K562 (cell line): Measurements from ENCODE around the gene SMIM7. TPM values are rescaled to one million over a fixed set of nuclear protein-coding genes. Genes with fewer than 3 reads are reported as not detected.
A peak's percentile ranks its signal among the peaks of the same experiment; 100 is the strongest.

ENCODE experiments used
- ATAC-seq: fragments of 200-7000 bp; cut with Tn5 transposase; 3 replicates; pipeline ENCODE4 v1.9.1; 2020; ENCODE audit warnings: moderate library complexity
- BruUV-seq: library from RNA; stranded (reverse); fragments of 400-500 nt; replicated peaks from 2 replicates; lab custom pipeline; 2021; lab: Mats Ljungman, UMichigan
- CTCF ChIA-PET: fragments of 300-600 bp; formaldehyde crosslinking; extraction: SDS; loops from one replicate; lab custom pipeline; 2021; ENCODE audit warnings: low intra/inter-chr PET ratio; lab: Yijun Ruan, JAX
- POLR2A ChIA-PET: fragments of 300-600, 350-650 bp; sonication (Branson Sonifier 250); formaldehyde crosslinking; extraction: SDS; loops from one replicate; lab custom pipeline; 2021; ENCODE audit warnings: antibody characterized with exemption, inconsistent platforms; lab: Yijun Ruan, JAX
- DNase-seq, 4 experiments: peaks; one replicate each; pipeline versions ENCODE4 v3.0.0 to v3.0.0-alpha.2; 2011 to 2018; ENCODE audit warnings: low spot score in 3 of 4, mixed read lengths in 3 of 4; ENCODE audit errors: extremely low read depth in 1 of 4
- FAIRE-seq: peaks from 2 replicates; lab custom pipeline; 2011; peaks lifted over from hg19 to GRCh38; lab: Jason Lieb, UNC
- H2AFZ ChIP-seq: 2 replicates; pipeline ENCODE4 v1.6.0; 2011; ENCODE audit warnings: low read depth, low read length, control low read depth, inconsistent platforms
- H3K27ac ChIP-seq: fragments of 200-600 bp; 3 replicates; pipeline ENCODE4 v1.8.0; 2011; ENCODE audit warnings: low read depth, mild to moderate bottlenecking, control low read depth, inconsistent platforms, low read length, moderate library complexity, mixed read lengths; ENCODE audit errors: extremely low read depth
- H3K27me3 ChIP-seq, 2 experiments: fragments of 300-600 bp in 1 of 2; 2 replicates in 1 of 2; 3 replicates in 1 of 2; pipeline versions ENCODE4 v1.6.0 to v1.8.0; 2011; ENCODE audit warnings: inconsistent platforms in 2 of 2, low read length in 2 of 2, mild to moderate bottlenecking in 1 of 2, mixed read lengths in 1 of 2, moderate library complexity in 1 of 2; ENCODE audit not compliant: control insufficient read depth in 2 of 2, insufficient read depth in 2 of 2
- H3K36me3 ChIP-seq: fragments of 300-600 bp; 3 replicates; pipeline ENCODE4 v1.8.0; 2011; ENCODE audit warnings: mild to moderate bottlenecking, low read length, inconsistent platforms; ENCODE audit not compliant: control insufficient read depth, insufficient read depth
- H3K4me1 ChIP-seq, 2 experiments: fragments of 200-600 bp in 1 of 2; replicated peaks in 1 of 2; 2 replicates in 1 of 2; 3 replicates in 1 of 2; pipeline versions ENCODE4 v1.5.1 to v1.8.0; 2011; ENCODE audit warnings: inconsistent platforms in 2 of 2, low read length in 2 of 2, mild to moderate bottlenecking in 1 of 2, mixed read lengths in 1 of 2, moderate library complexity in 1 of 2; ENCODE audit not compliant: control insufficient read depth in 2 of 2, insufficient read depth in 2 of 2
- H3K4me2 ChIP-seq: 2 replicates; pipeline ENCODE4 v1.6.1; 2011; ENCODE audit warnings: low read length, control low read depth, inconsistent platforms, mixed read lengths; ENCODE audit not compliant: insufficient read depth
- H3K4me3 ChIP-seq: fragments of 200-600 bp; sonication (generic), shearing (Covaris generic); 2 replicates; pipeline ENCODE4 v1.5.1; 2016; ENCODE audit warnings: control low read depth, inconsistent platforms
- H3K79me2 ChIP-seq: fragments of 200-600 bp; 3 replicates; pipeline ENCODE4 v1.8.0; 2011; ENCODE audit warnings: low read length, inconsistent platforms; ENCODE audit not compliant: control insufficient read depth, insufficient read depth
- H3K9ac ChIP-seq, 2 experiments: 2 replicates each; pipeline versions ENCODE4 v1.6.0 to v1.6.1; 2011; ENCODE audit warnings: low read depth in 2 of 2, low read length in 2 of 2, control low read depth in 1 of 2, inconsistent platforms in 1 of 2, mild to moderate bottlenecking in 1 of 2, mixed read lengths in 1 of 2; ENCODE audit not compliant: insufficient read depth in 1 of 2
- H3K9me1 ChIP-seq: one replicate; pipeline ENCODE4 v1.6.0; 2011; ENCODE audit warnings: inconsistent platforms, mild to moderate bottlenecking, low read length, moderate library complexity; ENCODE audit not compliant: control insufficient read depth, insufficient read depth
- H3K9me3 ChIP-seq: replicated peaks from 2 replicates; pipeline ENCODE4 v1.5.1; 2011; ENCODE audit warnings: low read depth, low read length, inconsistent platforms; ENCODE audit not compliant: control insufficient read depth, insufficient read depth
- H4K20me1 ChIP-seq: replicated peaks from 2 replicates; pipeline ENCODE4 v1.6.1; 2011; ENCODE audit warnings: low read length, inconsistent platforms, mixed read lengths; ENCODE audit not compliant: control insufficient read depth, insufficient read depth
- CBFA2T2 ChIP-seq: fragments of 450-650 bp; conservative IDR thresholded peaks from 2 replicates; pipeline ENCODE4 v1.6.1; 2017; ENCODE audit warnings: mild to moderate bottlenecking
- CBX2 ChIP-seq: fragments of 200-600 bp; sonication (generic); IDR thresholded peaks from one replicate; pipeline ENCODE4 v1.6.1; 2012; ENCODE audit warnings: mild to moderate bottlenecking, low read length, inconsistent platforms; ENCODE audit not compliant: insufficient read depth, poor library complexity, severe bottlenecking
- CSDE1 ChIP-seq, 2 experiments: fragments of 450-650 bp; IDR thresholded peaks; 2 replicates each; pipeline ENCODE4 v1.6.1; 2016; ENCODE audit warnings: mild to moderate bottlenecking in 1 of 2
- EZH2 ChIP-seq: IDR thresholded peaks from 2 replicates; pipeline ENCODE4 v1.6.1; 2012; ENCODE audit warnings: low read depth, mild to moderate bottlenecking, inconsistent platforms, low read length, borderline replicate concordance
- HNRNPL ChIP-seq: fragments of 200-400 bp; formaldehyde crosslinking; IDR thresholded peaks from 2 replicates; pipeline ENCODE4 v1.6.1; 2017; ENCODE audit warnings: low read depth, mild to moderate bottlenecking, low read length
- MTF1 ChIP-seq: fragments of 250-450 bp; sonication (Bioruptor Pico); IDR thresholded peaks from 2 replicates; pipeline ENCODE4 v1.9.0; 2021; ENCODE audit warnings: moderate library complexity, mild to moderate bottlenecking, inconsistent platforms, borderline replicate concordance
- RBFOX2 ChIP-seq: fragments of 200-400 bp; formaldehyde crosslinking; IDR thresholded peaks from 2 replicates; pipeline ENCODE4 v1.6.1; 2017; ENCODE audit warnings: low read depth, mild to moderate bottlenecking, low read length, moderate library complexity
- RNF2 ChIP-seq: sonication (generic); IDR thresholded peaks from 2 replicates; pipeline ENCODE4 v1.6.1; 2016
- TAF7 ChIP-seq: fragments of 450-650 bp; IDR thresholded peaks from 2 replicates; pipeline ENCODE4 v1.6.1; 2016; ENCODE audit warnings: missing genetic modification characterization, missing compliant biosample characterization
- TBL1XR1 ChIP-seq, 2 experiments: IDR thresholded peaks; 2 replicates each; pipeline ENCODE4 v1.6.1; 2012; ENCODE audit warnings: improper control_type of control experiment in 2 of 2, low read length in 2 of 2, mild to moderate bottlenecking in 1 of 2
- TSC22D4 ChIP-seq: fragments of 450-650 bp; IDR thresholded peaks from 2 replicates; pipeline ENCODE4 v1.6.1; 2016; ENCODE audit warnings: missing genetic modification characterization, missing biosample characterization, control low read depth
- WGBS: fragments of 100-300 bp; shearing (Covaris generic); methylation state at CpG from one replicate; pipeline ENCODE4 v1.1.6; 2016; ENCODE audit warnings: low coverage, mixed read lengths; ENCODE audit not compliant: insufficient coverage; ENCODE audit errors: missing lambda C conversion rate; 5-methylcytosine and 5-hydroxymethylcytosine counted together
- in situ Hi-C: fragments of 300-500 bp; cut with MboI; formaldehyde crosslinking; loops from 4 replicates; pipeline ENCODE4 v1.15.0; 2018; ENCODE audit warnings: inconsistent platforms, mixed read lengths
- intact Hi-C: fragments of 100-400 bp; cut with micrococcal nuclease; formaldehyde crosslinking; loops from 2 replicates; pipeline ENCODE4 v1.14.2; 2022
- polyA plus RNA-seq, 8 experiments: library from polyadenylated mRNA; depleted of rRNA in 4 of 8; stranded (reverse) in 5 of 8; unstranded in 3 of 8; fragments of >200 nt; fragmentation: Nextera tagmentation in 2 of 8; fragmentation: Illumina TruSeq in 1 of 8; extraction: Ambion mirVana in 2 of 8; extraction: Trizol in 1 of 8; gene quantifications; 2 replicates each; pipeline versions ENCODE4 v1.2.1 to v1.2.3, GENCODE V29; 2011 to 2014; ENCODE audit warnings: inconsistent platforms in 1 of 8, missing spikeins in 1 of 8
- total RNA-seq, 7 experiments: library from RNA; depleted of rRNA in 6 of 7; stranded (reverse); fragments of >200 nt in 6 of 7; fragmentation: Illumina TruSeq in 2 of 7; extraction: Trizol in 2 of 7; gene quantifications; 2 replicates each; pipeline versions ENCODE4 v1.2.1 to v1.2.3, GENCODE V29; 2011 to 2021; ENCODE audit warnings: low replicate concordance in 1 of 7
- TF ChIP-seq, protein P1 (sequence below): fragments of 200-400 bp; formaldehyde crosslinking; IDR thresholded peaks from 2 replicates; pipeline ENCODE4 v1.6.1; 2017; ENCODE audit warnings: mild to moderate bottlenecking, low read depth, low read length, moderate library complexity

SMIM7 gene
- total and polyA plus RNA-seq, 9 of the 15 experiments (the other 6 are each of a cell fraction or from before 2014, with no cell fraction given), result 55.3 to 265 (median 107) TPM

DNA sequence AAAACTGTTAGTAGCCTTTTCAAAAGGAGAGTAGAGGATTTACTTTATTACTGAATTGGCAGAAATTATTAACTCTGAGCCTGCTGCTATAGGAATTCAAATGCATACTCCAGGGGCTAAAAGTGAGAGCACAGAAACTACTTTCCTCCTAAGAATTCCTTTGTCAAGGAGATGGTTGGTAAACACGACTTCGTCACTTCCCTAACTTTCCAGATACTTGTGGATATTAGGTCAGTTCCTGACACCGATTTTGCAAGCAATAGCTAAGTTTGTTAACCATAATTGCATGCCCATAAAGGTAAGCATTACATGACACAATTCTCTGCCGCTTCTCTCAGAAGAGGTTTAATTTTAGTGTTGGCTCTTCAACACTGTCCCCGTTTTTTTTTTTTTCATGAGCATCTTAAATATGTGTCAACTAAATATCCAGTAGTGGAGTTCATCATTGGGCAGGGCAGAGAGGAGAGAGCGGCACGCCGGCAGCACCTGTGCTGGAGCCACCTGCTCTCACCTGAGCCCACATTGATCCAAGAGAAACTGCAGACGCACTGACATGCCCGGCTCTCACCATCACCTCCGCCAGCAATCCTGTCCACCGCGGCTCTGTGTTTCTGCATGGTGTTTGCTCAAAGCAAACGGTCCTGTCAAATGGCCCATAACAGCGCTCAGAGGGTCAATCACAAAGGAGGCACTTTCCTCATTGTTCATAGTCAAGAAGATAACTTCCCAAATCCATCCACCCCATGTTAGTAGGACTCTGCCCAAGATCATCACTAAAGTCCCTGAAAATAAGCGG lies 34.6 kb downstream of the SMIM7 start:
- peaks cover 51% of the 10 kb centered on the region for H3K36me3 ChIP-seq
- in situ Hi-C loops (no loop called here), intact Hi-C loops (loop anchor here (10.0 kb wide), 1 partner anchor 81 kb away; the partner anchor contains the start of gene CHERP)
- DNase-seq (no peak), ATAC-seq (no peak), FAIRE-seq (no peak)
- TF ChIP-seq TBL1XR1 (IDR thresholded peaks at IDR 0.05; ENCODE audit: low read length in 2 of 2), result no peak
- TF ChIP-seq RBFOX2, result 0 out of 2 replicates have a peak, but pooled peaks have one; percentile 28
- no peak overlapping the region for H3K4me2 ChIP-seq
- no TSS peak for BruUV-seq
- H3K27me3 ChIP-seq, result no peaks in the 10 kb centered on the region
- no peaks in the 10 kb centered on the region for H3K9me1 ChIP-seq
- H3K4me1 ChIP-seq, result peaks cover 13 to 28% of the 10 kb centered on the region in 2 experiments; a peak in 4 of 5 replicates
- H3K4me3 ChIP-seq, result no peak overlapping the region
- H2AFZ ChIP-seq, result no peak overlapping the region
- H3K9me3 ChIP-seq, result no peaks in the 10 kb centered on the region
- H3K9ac ChIP-seq, result peak overlapping the region in 1 of 2 experiments; percentile 31; a peak in 2 of 4 replicates
- peaks cover 65% of the 10 kb centered on the region for H4K20me1 ChIP-seq
- WGBS, result 85% methylated on average over 16 of the region's 16 CpGs
- CTCF ChIA-PET, result no interaction called here
- H3K79me2 ChIP-seq, result peaks cover 88% of the 10 kb centered on the region
- H3K27ac ChIP-seq, result no peak overlapping the region
- POLR2A ChIA-PET, result interaction anchor here (0.6 to 5.0 kb wide), 9 partner anchors 8 to 244 kb away, joined by 3 to 52 read pairs (median 3); partner anchors contain the start of gene SLC35E1

DNA sequence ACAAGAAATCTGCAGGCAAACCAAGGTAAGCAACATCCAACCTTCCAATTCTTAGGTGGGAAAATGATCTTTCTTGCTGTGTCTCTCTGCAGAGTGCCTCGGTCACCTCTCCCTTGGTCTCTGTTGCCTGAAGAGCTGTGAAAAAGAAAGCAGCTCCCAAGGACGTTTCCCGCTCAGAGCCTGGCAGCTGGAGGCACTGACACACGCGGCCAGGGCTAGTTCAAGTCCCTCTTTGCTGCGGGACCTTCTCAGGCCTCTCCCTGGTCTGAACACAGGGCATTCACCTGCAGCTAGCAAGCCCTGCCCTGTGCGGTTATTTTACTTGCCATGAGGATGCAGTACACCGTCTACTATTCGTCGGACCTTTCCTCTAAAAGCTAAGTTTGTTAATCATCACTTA lies 35.7 kb downstream of the SMIM7 start:
- Histone ChIP-seq H4K20me1 (peaks cover 76% of the 10 kb centered on the region), H3K4me3 (no peak overlapping the region), H3K27ac (no peak overlapping the region), H3K4me2 (no peak overlapping the region), H3K79me2 (peaks cover 96% of the 10 kb centered on the region), H2AFZ (no peak overlapping the region), H3K9ac (peak overlapping the region in 1 of 2 experiments; percentile 21; a peak in 2 of 4 replicates), H3K9me3 (no peaks in the 10 kb centered on the region), H3K4me1 (peaks cover 8 to 23% of the 10 kb centered on the region in 2 experiments; a peak in 4 of 5 replicates), H3K9me1 (no peaks in the 10 kb centered on the region), H3K27me3 (no peaks in the 10 kb centered on the region), H3K36me3 (peaks cover 48% of the 10 kb centered on the region)
- WGBS, result 87% methylated on average over 10 of the region's 10 CpGs
- intact Hi-C loops, result loop anchor here (10.0 kb wide), 1 partner anchor 79 kb away; the partner anchor contains the start of gene CHERP
- FAIRE-seq (no peak), DNase-seq (no peak), ATAC-seq (no peak)
- ChIA-PET CTCF (no interaction called here), POLR2A (interaction anchor here (0.6 to 5.0 kb wide), 6 partner anchors 10 to 40 kb away, joined by 3 to 52 read pairs (median 3); no protein-coding TSS in a partner anchor)
- BruUV-seq, result no TSS peak
- in situ Hi-C loops, result no loop called here
- TF ChIP-seq CBX2 (no peak), EZH2 (no peak), CSDE1 (IDR thresholded peaks at IDR 0.05) (no peak), CBFA2T2 (no peak), HNRNPL (no peak), MTF1 (CRISPR knock-in tag) (no peak), TAF7 (tag) (no peak), TSC22D4 (tag) (no peak), RNF2 (no peak)
- TF ChIP-seq, protein P1, sequence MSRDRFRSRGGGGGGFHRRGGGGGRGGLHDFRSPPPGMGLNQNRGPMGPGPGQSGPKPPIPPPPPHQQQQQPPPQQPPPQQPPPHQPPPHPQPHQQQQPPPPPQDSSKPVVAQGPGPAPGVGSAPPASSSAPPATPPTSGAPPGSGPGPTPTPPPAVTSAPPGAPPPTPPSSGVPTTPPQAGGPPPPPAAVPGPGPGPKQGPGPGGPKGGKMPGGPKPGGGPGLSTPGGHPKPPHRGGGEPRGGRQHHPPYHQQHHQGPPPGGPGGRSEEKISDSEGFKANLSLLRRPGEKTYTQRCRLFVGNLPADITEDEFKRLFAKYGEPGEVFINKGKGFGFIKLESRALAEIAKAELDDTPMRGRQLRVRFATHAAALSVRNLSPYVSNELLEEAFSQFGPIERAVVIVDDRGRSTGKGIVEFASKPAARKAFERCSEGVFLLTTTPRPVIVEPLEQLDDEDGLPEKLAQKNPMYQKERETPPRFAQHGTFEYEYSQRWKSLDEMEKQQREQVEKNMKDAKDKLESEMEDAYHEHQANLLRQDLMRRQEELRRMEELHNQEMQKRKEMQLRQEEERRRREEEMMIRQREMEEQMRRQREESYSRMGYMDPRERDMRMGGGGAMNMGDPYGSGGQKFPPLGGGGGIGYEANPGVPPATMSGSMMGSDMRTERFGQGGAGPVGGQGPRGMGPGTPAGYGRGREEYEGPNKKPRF, result no peak
